Measurements from ENCODE around the gene SLC7A1. TPM values are rescaled to one million over a fixed set of nuclear protein-coding genes. Genes with fewer than 3 reads are reported as not detected.

Gene SLC7A1
- total RNA-seq, 1 experiment from 2014 or later, result 84.5 TPM

DNA sequence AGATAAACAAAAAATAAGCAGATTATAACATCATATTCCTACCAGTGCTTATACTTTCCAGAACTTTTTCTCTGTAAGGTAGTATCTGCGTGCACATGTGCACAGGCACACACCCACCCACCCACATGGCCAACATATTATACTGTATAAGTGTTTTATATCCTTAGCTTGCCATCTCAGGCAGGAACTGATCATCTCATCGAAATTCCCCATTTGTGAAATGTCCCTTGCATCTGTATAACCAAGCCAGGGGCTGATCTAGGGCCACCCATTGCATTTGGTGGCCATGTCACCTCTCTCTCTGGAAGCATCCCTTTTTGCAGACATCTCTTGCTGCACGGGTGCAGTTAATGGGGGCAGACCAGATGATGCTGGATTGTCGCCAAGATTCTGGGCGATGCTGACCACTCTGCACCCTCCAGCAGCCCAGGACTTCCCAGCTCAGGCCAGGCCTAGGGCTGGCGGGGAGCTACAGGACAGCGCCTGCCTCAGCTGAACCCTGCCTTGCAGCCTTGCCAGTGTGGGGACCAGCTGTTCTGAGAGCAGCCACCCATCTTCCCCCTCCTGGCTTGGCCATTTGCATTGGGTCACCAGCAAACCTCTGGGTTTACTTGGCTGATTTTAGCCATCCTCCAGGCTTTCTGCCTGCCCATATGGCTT is 95.9 kb downstream of the SLC7A1 start (continued):
- TF ChIP-seq, protein P1, sequence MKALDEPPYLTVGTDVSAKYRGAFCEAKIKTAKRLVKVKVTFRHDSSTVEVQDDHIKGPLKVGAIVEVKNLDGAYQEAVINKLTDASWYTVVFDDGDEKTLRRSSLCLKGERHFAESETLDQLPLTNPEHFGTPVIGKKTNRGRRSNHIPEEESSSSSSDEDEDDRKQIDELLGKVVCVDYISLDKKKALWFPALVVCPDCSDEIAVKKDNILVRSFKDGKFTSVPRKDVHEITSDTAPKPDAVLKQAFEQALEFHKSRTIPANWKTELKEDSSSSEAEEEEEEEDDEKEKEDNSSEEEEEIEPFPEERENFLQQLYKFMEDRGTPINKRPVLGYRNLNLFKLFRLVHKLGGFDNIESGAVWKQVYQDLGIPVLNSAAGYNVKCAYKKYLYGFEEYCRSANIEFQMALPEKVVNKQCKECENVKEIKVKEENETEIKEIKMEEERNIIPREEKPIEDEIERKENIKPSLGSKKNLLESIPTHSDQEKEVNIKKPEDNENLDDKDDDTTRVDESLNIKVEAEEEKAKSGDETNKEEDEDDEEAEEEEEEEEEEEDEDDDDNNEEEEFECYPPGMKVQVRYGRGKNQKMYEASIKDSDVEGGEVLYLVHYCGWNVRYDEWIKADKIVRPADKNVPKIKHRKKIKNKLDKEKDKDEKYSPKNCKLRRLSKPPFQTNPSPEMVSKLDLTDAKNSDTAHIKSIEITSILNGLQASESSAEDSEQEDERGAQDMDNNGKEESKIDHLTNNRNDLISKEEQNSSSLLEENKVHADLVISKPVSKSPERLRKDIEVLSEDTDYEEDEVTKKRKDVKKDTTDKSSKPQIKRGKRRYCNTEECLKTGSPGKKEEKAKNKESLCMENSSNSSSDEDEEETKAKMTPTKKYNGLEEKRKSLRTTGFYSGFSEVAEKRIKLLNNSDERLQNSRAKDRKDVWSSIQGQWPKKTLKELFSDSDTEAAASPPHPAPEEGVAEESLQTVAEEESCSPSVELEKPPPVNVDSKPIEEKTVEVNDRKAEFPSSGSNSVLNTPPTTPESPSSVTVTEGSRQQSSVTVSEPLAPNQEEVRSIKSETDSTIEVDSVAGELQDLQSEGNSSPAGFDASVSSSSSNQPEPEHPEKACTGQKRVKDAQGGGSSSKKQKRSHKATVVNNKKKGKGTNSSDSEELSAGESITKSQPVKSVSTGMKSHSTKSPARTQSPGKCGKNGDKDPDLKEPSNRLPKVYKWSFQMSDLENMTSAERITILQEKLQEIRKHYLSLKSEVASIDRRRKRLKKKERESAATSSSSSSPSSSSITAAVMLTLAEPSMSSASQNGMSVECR (CRISPR knock-in tag; IDR thresholded peaks at IDR 0.05; ENCODE audit: borderline replicate concordance), result no peak
- TF ChIP-seq ELF4 (CRISPR knock-in tag; IDR thresholded peaks at IDR 0.05; ENCODE audit: low read depth), result no peak

GRCh38 chr13:29498426-29499040 is 97.0 kb downstream of the SLC7A1 start:
- H3K4me1 Mint-ChIP-seq, result peaks cover 16% of the 10 kb centered on the region
- POLR2A ChIA-PET, result interaction anchor here (1.0 kb wide), 1 partner anchor 15 kb away, joined by 3 read pairs; no protein-coding TSS in a partner anchor
- TF ChIP-seq ZNF416 (CRISPR knock-in tag; IDR thresholded peaks at IDR 0.05) (no peak), JUN (CRISPR knock-in tag; IDR thresholded peaks at IDR 0.05) (no peak), TCF7 (CRISPR knock-in tag; IDR thresholded peaks at IDR 0.05; ENCODE audit: low read depth) (no peak), IRF2 (CRISPR knock-in tag; IDR thresholded peaks at IDR 0.05; ENCODE audit: borderline replicate concordance, low read depth) (no peak), FOXP1 (CRISPR knock-in tag; IDR thresholded peaks at IDR 0.05; ENCODE audit: borderline replicate concordance) (no peak), CBFB (CRISPR knock-in tag; IDR thresholded peaks at IDR 0.05; ENCODE audit: low read depth) (no peak), ZNF671 (CRISPR knock-in tag; IDR thresholded peaks at IDR 0.05) (no peak), NR1H2 (CRISPR knock-in tag; IDR thresholded peaks at IDR 0.05) (no peak), SOX15 (CRISPR knock-in tag; IDR thresholded peaks at IDR 0.05) (no peak), MXD4 (CRISPR knock-in tag; IDR thresholded peaks at IDR 0.05; ENCODE audit: borderline replicate concordance) (no peak), ZNF121 (CRISPR knock-in tag; IDR thresholded peaks at IDR 0.05) (no peak), ZNF396 (CRISPR knock-in tag; IDR thresholded peaks at IDR 0.05; ENCODE audit: borderline replicate concordance) (no peak), ATF6 (CRISPR knock-in tag; IDR thresholded peaks at IDR 0.05) (no peak), ETV6 (CRISPR knock-in tag; IDR thresholded peaks at IDR 0.05) (no peak), ELF4 (CRISPR knock-in tag; IDR thresholded peaks at IDR 0.05; ENCODE audit: low read depth) (no peak), NFATC4 (CRISPR knock-in tag; IDR thresholded peaks at IDR 0.05) (no peak)
- TF ChIP-seq, protein P2, sequence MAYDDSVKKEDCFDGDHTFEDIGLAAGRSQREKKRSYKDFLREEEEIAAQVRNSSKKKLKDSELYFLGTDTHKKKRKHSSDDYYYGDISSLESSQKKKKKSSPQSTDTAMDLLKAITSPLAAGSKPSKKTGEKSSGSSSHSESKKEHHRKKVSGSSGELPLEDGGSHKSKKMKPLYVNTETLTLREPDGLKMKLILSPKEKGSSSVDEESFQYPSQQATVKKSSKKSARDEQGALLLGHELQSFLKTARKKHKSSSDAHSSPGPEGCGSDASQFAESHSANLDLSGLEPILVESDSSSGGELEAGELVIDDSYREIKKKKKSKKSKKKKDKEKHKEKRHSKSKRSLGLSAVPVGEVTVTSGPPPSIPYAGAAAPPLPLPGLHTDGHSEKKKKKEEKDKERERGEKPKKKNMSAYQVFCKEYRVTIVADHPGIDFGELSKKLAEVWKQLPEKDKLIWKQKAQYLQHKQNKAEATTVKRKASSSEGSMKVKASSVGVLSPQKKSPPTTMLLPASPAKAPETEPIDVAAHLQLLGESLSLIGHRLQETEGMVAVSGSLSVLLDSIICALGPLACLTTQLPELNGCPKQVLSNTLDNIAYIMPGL (CRISPR knock-in tag; IDR thresholded peaks at IDR 0.05), result no peak
- TF ChIP-seq, protein P3, sequence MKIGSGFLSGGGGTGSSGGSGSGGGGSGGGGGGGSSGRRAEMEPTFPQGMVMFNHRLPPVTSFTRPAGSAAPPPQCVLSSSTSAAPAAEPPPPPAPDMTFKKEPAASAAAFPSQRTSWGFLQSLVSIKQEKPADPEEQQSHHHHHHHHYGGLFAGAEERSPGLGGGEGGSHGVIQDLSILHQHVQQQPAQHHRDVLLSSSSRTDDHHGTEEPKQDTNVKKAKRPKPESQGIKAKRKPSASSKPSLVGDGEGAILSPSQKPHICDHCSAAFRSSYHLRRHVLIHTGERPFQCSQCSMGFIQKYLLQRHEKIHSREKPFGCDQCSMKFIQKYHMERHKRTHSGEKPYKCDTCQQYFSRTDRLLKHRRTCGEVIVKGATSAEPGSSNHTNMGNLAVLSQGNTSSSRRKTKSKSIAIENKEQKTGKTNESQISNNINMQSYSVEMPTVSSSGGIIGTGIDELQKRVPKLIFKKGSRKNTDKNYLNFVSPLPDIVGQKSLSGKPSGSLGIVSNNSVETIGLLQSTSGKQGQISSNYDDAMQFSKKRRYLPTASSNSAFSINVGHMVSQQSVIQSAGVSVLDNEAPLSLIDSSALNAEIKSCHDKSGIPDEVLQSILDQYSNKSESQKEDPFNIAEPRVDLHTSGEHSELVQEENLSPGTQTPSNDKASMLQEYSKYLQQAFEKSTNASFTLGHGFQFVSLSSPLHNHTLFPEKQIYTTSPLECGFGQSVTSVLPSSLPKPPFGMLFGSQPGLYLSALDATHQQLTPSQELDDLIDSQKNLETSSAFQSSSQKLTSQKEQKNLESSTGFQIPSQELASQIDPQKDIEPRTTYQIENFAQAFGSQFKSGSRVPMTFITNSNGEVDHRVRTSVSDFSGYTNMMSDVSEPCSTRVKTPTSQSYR (CRISPR knock-in tag; IDR thresholded peaks at IDR 0.05), result no peak
- TF ChIP-seq, protein P4, sequence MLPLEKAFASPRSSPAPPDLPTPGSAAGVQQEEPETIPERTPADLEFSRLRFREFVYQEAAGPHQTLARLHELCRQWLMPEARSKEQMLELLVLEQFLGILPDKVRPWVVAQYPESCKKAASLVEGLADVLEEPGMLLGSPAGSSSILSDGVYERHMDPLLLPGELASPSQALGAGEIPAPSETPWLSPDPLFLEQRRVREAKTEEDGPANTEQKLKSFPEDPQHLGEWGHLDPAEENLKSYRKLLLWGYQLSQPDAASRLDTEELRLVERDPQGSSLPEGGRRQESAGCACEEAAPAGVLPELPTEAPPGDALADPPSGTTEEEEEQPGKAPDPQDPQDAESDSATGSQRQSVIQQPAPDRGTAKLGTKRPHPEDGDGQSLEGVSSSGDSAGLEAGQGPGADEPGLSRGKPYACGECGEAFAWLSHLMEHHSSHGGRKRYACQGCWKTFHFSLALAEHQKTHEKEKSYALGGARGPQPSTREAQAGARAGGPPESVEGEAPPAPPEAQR (CRISPR knock-in tag; IDR thresholded peaks at IDR 0.05), result no peak
- DNase-seq (ENCODE audit: low spot score) (no peak), ATAC-seq (no peak)
- no peak overlapping the region for H3K27ac Mint-ChIP-seq
- CTCF ChIA-PET, result interaction anchor here (0.9 to 3.8 kb wide), 5 partner anchors 10 to 210 kb away, joined by 3 to 31 read pairs (median 6); no protein-coding TSS in a partner anchor
- H3K27me3 Mint-ChIP-seq (ENCODE audit: low read depth), result peaks cover 4% of the 10 kb centered on the region; the same call in 1 of the 2 replicates
- H3K9me3 Mint-ChIP-seq, result no peaks in the 10 kb centered on the region
- H3K4me3 Mint-ChIP-seq, result no peak overlapping the region
- H3K36me3 Mint-ChIP-seq, result no peaks in the 10 kb centered on the region

Data from WTC11 (cell line).